ENCODE results near the gene TBXA2R.

DNA sequence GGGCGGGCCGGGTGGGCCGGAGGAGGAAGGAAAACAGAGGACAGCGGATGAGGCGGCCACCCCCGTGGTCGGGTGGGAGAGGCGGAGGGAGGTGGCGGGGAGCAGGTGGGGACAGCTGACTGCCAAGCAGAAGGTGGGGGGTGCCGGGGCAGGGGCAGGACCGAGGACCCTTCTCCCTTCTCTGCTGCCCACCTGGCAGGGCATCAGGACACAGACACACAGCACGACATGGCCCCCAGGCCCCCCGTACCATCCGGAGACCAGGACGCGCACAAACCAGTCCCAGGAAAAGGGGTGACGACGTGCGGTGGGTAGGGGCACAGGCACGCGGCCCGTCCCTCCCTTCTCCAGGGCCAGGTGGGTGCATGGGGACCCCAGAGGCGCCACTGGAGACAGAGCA is 30.9 kb upstream of the TBXA2R start:
- TF ChIP-seq CTCF (IDR thresholded peaks at IDR 0.05): no peak
- no peak for TF ChIP-seq POLR2A (IDR thresholded peaks at IDR 0.05)

Data from breast epithelium (tissue), 3 donors.